ENCODE measurements around the gene CHID1. TPM values are rescaled to one million over a fixed set of nuclear protein-coding genes. Genes with fewer than 3 reads are reported as not detected.

The CHID1 gene
- total RNA-seq, 1 donor from 2014 or later, result 72.9 TPM

DNA sequence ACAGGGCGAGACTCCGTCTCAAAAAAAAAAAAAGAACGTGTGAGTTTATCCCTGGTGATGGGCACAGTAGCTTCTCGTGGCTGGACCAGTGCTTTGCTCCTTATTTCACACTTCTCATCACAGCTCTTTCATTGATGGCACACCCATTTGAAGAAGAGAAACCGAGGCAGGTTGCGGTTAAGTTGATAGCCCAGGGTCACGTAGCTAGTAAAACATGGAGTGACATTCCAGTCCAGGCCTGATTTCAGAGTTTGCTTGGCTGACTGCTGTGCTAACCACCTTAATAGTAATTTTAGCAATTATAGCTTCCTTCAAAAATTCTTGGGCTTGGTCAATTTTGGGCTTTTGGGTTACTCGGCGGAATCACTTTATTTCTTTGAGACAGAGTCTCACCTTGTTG is 40.9 kb upstream of the CHID1 start:
- no peak for DNase-seq (ENCODE audit: extremely low spot score in 2 of 2)
- no peak overlapping the region for H3K27ac ChIP-seq
- intact Hi-C loops (cut with DNase I), result no loop called here
- TF ChIP-seq POLR2A (IDR thresholded peaks at IDR 0.05), result no peak
- TF ChIP-seq, protein P1, sequence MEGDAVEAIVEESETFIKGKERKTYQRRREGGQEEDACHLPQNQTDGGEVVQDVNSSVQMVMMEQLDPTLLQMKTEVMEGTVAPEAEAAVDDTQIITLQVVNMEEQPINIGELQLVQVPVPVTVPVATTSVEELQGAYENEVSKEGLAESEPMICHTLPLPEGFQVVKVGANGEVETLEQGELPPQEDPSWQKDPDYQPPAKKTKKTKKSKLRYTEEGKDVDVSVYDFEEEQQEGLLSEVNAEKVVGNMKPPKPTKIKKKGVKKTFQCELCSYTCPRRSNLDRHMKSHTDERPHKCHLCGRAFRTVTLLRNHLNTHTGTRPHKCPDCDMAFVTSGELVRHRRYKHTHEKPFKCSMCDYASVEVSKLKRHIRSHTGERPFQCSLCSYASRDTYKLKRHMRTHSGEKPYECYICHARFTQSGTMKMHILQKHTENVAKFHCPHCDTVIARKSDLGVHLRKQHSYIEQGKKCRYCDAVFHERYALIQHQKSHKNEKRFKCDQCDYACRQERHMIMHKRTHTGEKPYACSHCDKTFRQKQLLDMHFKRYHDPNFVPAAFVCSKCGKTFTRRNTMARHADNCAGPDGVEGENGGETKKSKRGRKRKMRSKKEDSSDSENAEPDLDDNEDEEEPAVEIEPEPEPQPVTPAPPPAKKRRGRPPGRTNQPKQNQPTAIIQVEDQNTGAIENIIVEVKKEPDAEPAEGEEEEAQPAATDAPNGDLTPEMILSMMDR (IDR thresholded peaks at IDR 0.05), result no peak
- TF ChIP-seq POLR2AphosphoS5 (IDR thresholded peaks at IDR 0.05; ENCODE audit: insufficient read depth in 1 of 2, low read depth in 1 of 2), result no peak
- H3K9me3 ChIP-seq, result peaks cover 5% of the 10 kb centered on the region
- no peak overlapping the region for H3K4me3 ChIP-seq
- peaks cover 31% of the 10 kb centered on the region for H3K4me1 ChIP-seq
- H3K36me3 ChIP-seq, result no peaks in the 10 kb centered on the region
- no peaks in the 10 kb centered on the region for H3K27me3 ChIP-seq

DNA sequence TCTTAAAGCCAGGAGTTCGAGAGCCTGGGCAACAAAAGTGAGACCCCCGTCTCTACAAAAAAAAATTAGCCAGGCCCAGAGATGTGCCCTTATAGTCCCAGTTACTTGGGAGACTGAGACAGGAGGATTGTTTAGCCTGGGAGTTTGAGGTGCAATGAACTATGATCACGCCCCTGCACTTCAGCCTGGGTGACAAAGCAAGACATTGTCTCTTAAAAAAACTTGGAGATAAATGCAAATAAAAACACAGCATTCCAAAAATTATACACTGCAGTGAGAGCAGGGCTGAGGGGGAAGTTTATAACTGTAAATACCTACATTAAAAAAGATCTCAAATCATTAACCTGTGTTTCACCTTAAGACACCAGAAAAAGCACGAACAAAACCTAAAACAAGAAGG is 37.1 kb upstream of the CHID1 start:
- Histone ChIP-seq H3K4me3 (no peak overlapping the region), H3K9me3 (peaks cover 5% of the 10 kb centered on the region), H3K27me3 (no peaks in the 10 kb centered on the region), H3K27ac (no peak overlapping the region), H3K4me1 (peaks cover 4% of the 10 kb centered on the region), H3K36me3 (no peaks in the 10 kb centered on the region)
- no peak for TF ChIP-seq POLR2A (IDR thresholded peaks at IDR 0.05)
- TF ChIP-seq, protein P1 (IDR thresholded peaks at IDR 0.05), result no peak
- TF ChIP-seq POLR2AphosphoS5 (IDR thresholded peaks at IDR 0.05; ENCODE audit: insufficient read depth in 1 of 2, low read depth in 1 of 2), result no peak
- intact Hi-C loops (cut with DNase I), result no loop called here
- no peak for DNase-seq (ENCODE audit: extremely low spot score in 2 of 2)

DNA sequence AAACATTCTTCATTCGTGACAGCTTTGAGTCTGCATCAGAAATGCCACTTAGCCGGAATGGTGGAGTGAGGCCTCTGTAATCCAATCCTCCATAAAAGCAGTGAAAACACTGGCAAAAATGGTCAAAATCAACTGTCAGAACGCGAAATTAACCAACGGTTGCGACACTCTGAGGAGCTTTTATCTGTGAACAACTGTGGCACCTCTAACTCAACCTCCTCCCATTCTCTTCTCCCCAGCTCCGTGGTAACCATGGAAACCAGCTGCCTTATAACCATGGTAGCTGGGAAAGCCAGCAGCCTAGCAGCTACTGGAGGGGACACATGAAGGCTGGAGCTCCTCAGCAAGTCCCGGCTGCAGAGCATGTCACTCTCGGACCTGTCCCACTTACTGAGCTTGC is 35.4 kb upstream of the CHID1 start:
- Histone ChIP-seq H3K27me3 (no peaks in the 10 kb centered on the region), H3K9me3 (peaks cover 5% of the 10 kb centered on the region), H3K36me3 (no peaks in the 10 kb centered on the region), H3K4me1 (peaks cover 10% of the 10 kb centered on the region), H3K27ac (no peak overlapping the region), H3K4me3 (no peak overlapping the region)
- no peak for DNase-seq (ENCODE audit: extremely low spot score in 2 of 2)
- TF ChIP-seq, protein P1 (IDR thresholded peaks at IDR 0.05), result no peak
- no peak for TF ChIP-seq POLR2AphosphoS5 (IDR thresholded peaks at IDR 0.05; ENCODE audit: insufficient read depth in 1 of 2, low read depth in 1 of 2)
- TF ChIP-seq POLR2A (IDR thresholded peaks at IDR 0.05), result no peak
- intact Hi-C loops (cut with DNase I), result no loop called here

DNA sequence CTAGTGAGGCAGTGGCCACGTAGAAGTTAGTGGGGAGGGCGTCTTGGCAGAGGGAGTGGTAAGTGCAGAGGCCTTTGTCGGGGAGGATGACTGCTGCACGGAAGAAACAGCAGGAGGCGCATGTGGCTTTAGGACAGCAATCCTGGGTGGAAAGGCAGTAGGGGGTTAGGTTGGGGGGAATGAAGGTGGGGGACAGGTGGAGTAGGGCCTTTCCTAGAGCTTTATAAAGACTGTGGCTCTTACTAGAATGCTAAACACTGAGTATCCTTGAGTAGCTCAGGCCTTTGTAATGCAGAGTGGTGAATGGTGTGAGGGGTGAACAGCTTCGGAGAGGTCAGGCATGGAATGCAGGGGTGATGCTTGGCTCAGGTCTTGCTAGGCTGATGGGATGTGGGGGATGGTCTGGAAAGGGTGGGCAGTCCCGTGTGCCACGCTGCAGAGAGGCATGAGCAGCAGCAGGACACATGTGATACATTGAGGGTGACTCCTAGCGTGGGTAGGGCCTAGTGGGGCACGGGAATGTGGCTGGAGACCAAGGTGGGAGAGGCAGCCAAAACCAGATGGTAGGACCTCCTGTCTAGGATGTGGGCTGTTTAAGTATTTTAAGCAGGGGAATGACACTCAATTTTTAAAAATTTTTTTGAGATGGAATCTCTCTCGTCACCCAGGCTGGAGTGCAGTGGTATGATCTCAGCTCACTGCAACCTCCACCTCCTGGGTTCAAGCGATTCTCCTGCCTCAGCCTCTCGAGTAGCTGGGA is 34.3 kb upstream of the CHID1 start:
- Histone ChIP-seq H3K36me3 (no peaks in the 10 kb centered on the region), H3K27me3 (no peaks in the 10 kb centered on the region), H3K27ac (no peak overlapping the region), H3K4me1 (peaks cover 14% of the 10 kb centered on the region), H3K9me3 (peaks cover 4% of the 10 kb centered on the region), H3K4me3 (no peak overlapping the region)
- intact Hi-C loops (cut with DNase I), result no loop called here
- no peak for DNase-seq (ENCODE audit: extremely low spot score in 2 of 2)
- TF ChIP-seq, protein P1 (IDR thresholded peaks at IDR 0.05), result no peak
- TF ChIP-seq POLR2A (IDR thresholded peaks at IDR 0.05), result no peak
- no peak for TF ChIP-seq POLR2AphosphoS5 (IDR thresholded peaks at IDR 0.05; ENCODE audit: insufficient read depth in 1 of 2, low read depth in 1 of 2)

DNA sequence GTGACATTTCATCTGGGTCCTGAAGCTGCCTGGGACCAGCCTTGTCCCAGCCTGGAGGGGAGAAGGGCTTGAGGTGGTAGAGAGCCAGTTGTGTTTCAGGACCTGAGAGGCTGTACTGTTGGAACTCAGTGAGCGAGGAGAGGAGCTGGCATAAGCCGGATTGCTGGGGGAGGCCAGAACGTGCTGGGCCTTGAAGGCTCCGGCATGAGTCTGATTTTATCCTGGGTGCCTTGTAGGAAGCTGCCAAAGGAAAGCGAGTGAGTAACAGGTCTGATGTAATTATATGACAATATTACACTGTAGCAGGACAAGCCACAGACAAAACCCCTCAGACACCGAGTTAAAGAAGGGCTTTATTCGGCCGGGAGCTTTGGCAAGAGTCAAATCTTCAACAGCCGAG is 32.2 kb upstream of the CHID1 start:
- TF ChIP-seq POLR2AphosphoS5 (IDR thresholded peaks at IDR 0.05; ENCODE audit: insufficient read depth in 1 of 2, low read depth in 1 of 2) (no peak), POLR2A (IDR thresholded peaks at IDR 0.05) (no peak)
- TF ChIP-seq, protein P1 (IDR thresholded peaks at IDR 0.05), result no peak
- no peak overlapping the region for H3K4me3 ChIP-seq
- H3K4me1 ChIP-seq, result peaks cover 22% of the 10 kb centered on the region
- H3K27me3 ChIP-seq, result no peaks in the 10 kb centered on the region
- H3K36me3 ChIP-seq, result no peaks in the 10 kb centered on the region
- no peaks in the 10 kb centered on the region for H3K9me3 ChIP-seq
- intact Hi-C loops (cut with DNase I), result no loop called here
- DNase-seq (ENCODE audit: extremely low spot score in 2 of 2), result no peak
- H3K27ac ChIP-seq, result no peak overlapping the region
